22Rv1 (cell line): ENCODE data around the gene PTCD3.

Experiments used
- ZFX ChIP-seq: fragments of 450-650 bp; IDR thresholded peaks from 2 replicates; pipeline ENCODE4 v1.6.1; 2017; ENCODE audit warnings: antibody characterized with exemption, borderline replicate concordance
- TF ChIP-seq, protein P1 (sequence below): fragments of 450-650 bp; IDR thresholded peaks from 2 replicates; pipeline ENCODE4 v1.5.1; 2017; ENCODE audit warnings: mild to moderate bottlenecking

DNA sequence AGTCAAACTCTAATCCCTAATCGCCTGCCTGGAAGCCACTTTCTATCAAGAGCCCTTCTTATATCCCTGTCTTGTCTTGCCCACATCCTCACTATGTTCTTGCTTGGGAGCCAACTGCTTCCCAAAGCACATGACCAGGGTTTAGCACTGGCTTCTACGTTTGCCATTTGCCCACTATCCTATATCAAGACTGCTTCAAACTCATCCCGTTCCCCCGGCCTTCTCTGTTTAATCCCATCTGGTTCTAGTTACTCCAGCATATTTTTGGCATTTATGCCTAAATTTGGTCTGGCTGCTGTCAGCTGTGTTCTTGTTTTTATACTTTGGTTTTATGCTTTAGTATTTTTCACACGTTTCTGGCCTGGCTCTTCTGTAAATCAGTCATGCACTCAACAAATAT, 40.5 kb upstream of the PTCD3 start:
- TF ChIP-seq, protein P1, sequence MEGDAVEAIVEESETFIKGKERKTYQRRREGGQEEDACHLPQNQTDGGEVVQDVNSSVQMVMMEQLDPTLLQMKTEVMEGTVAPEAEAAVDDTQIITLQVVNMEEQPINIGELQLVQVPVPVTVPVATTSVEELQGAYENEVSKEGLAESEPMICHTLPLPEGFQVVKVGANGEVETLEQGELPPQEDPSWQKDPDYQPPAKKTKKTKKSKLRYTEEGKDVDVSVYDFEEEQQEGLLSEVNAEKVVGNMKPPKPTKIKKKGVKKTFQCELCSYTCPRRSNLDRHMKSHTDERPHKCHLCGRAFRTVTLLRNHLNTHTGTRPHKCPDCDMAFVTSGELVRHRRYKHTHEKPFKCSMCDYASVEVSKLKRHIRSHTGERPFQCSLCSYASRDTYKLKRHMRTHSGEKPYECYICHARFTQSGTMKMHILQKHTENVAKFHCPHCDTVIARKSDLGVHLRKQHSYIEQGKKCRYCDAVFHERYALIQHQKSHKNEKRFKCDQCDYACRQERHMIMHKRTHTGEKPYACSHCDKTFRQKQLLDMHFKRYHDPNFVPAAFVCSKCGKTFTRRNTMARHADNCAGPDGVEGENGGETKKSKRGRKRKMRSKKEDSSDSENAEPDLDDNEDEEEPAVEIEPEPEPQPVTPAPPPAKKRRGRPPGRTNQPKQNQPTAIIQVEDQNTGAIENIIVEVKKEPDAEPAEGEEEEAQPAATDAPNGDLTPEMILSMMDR = no peak
- TF ChIP-seq ZFX = no peak
